ENCODE measurements around the gene BMF.

DNA sequence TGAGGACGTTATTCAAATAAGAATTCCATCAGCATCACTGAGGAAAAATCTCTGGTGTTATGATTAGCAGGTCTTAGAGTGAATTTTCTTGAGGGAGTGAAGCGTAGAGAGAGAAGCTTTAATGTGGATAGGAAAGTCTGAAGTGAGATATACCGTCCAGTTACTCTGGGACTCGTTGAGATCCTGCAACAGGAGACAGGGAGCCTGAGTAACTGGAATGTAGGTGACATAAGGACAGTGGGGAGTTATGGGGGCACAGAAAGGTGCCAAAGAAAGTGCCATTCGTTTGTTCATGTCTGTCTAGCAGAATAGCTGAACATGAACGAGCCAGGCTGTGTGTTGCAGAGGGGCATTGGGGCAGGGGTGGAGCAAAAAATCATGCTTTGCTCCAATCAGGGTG lies 42.8 kb upstream of the BMF start:
- TF ChIP-seq, protein P1, sequence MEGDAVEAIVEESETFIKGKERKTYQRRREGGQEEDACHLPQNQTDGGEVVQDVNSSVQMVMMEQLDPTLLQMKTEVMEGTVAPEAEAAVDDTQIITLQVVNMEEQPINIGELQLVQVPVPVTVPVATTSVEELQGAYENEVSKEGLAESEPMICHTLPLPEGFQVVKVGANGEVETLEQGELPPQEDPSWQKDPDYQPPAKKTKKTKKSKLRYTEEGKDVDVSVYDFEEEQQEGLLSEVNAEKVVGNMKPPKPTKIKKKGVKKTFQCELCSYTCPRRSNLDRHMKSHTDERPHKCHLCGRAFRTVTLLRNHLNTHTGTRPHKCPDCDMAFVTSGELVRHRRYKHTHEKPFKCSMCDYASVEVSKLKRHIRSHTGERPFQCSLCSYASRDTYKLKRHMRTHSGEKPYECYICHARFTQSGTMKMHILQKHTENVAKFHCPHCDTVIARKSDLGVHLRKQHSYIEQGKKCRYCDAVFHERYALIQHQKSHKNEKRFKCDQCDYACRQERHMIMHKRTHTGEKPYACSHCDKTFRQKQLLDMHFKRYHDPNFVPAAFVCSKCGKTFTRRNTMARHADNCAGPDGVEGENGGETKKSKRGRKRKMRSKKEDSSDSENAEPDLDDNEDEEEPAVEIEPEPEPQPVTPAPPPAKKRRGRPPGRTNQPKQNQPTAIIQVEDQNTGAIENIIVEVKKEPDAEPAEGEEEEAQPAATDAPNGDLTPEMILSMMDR (IDR thresholded peaks at IDR 0.05), result no peak
- no peak for TF ChIP-seq POLR2A (IDR thresholded peaks at IDR 0.05)

All from thyroid gland (tissue), 4 donors.